ENCODE measurements around the gene PIK3C2A. TPM values are rescaled to one million over a fixed set of nuclear protein-coding genes. Genes with fewer than 3 reads are reported as not detected.

Gene PIK3C2A
- total and polyA plus RNA-seq, 2 donors from 2014 or later: 9.8 to 107 TPM

GRCh38 chr11:17224727-17225126, 16.9 kb upstream of the PIK3C2A start:
- no peak for FAIRE-seq
- intact Hi-C loops (cut with DNase I): no loop called here
- Histone ChIP-seq H3K4me1 (ENCODE audit: control insufficient read depth in 2 of 3, insufficient read depth in 2 of 3, low read depth in 1 of 3, low read length in 3 of 3) (no peaks in the 10 kb centered on the region), H3K9ac (ENCODE audit: low read length in 3 of 3) (no peak overlapping the region), H3K36me3 (ENCODE audit: control insufficient read depth in 2 of 3, insufficient read depth in 3 of 3, low read length in 3 of 3) (no peaks in the 10 kb centered on the region), H3K27ac (ENCODE audit: low read depth in 2 of 2, low read length in 2 of 2) (no peak overlapping the region), H3K9me3 (ENCODE audit: control insufficient read depth in 2 of 3, insufficient read depth in 1 of 3, low read length in 3 of 3) (no peaks in the 10 kb centered on the region), H3K27me3 (ENCODE audit: control insufficient read depth, insufficient read depth, low read length) (no peaks in the 10 kb centered on the region), H3K4me3 (ENCODE audit: low read length in 3 of 3) (no peak overlapping the region)
- no peak for DNase-seq
- no peak for TF ChIP-seq CTCF (IDR thresholded peaks at IDR 0.05; ENCODE audit: borderline replicate concordance, extremely low read depth, insufficient read depth)

- Histone ChIP-seq H3K9me3 (ENCODE audit: control insufficient read depth in 2 of 3, insufficient read depth in 1 of 3, low read length in 3 of 3) (no peaks in the 10 kb centered on the region), H3K36me3 (ENCODE audit: control insufficient read depth in 2 of 3, insufficient read depth in 3 of 3, low read length in 3 of 3) (no peaks in the 10 kb centered on the region), H3K4me1 (ENCODE audit: control insufficient read depth in 2 of 3, insufficient read depth in 2 of 3, low read depth in 1 of 3, low read length in 3 of 3) (peaks cover 0 to 3% (median 0%) of the 10 kb centered on the region in 3 donors), H3K27ac (ENCODE audit: low read depth in 2 of 2, low read length in 2 of 2) (no peak overlapping the region), H3K27me3 (ENCODE audit: control insufficient read depth, insufficient read depth, low read length) (no peaks in the 10 kb centered on the region), H3K9ac (ENCODE audit: low read length in 3 of 3) (no peak overlapping the region), H3K4me3 (ENCODE audit: low read length in 3 of 3) (no peak overlapping the region)
- FAIRE-seq (no peak), DNase-seq (no peak)
- intact Hi-C loops (cut with DNase I): no loop called here
- TF ChIP-seq CTCF (IDR thresholded peaks at IDR 0.05; ENCODE audit: borderline replicate concordance, extremely low read depth, insufficient read depth): no peak
Measured at GRCh38 chr11:17221968-17222367, 14.2 kb upstream of the PIK3C2A start.

GRCh38 chr11:17219016-17219415, 11.2 kb upstream of the PIK3C2A start:
- FAIRE-seq: no peak
- TF ChIP-seq CTCF (IDR thresholded peaks at IDR 0.05; ENCODE audit: borderline replicate concordance, extremely low read depth, insufficient read depth): no peak
- intact Hi-C loops (cut with DNase I): no loop called here

GRCh38 chr11:17218403-17218802, 10.6 kb upstream of the PIK3C2A start:
- FAIRE-seq (no peak), DNase-seq (no peak)
- TF ChIP-seq CTCF (IDR thresholded peaks at IDR 0.05; ENCODE audit: borderline replicate concordance, extremely low read depth, insufficient read depth): no peak
- intact Hi-C loops (cut with DNase I): no loop called here
- H3K27me3 ChIP-seq (ENCODE audit: control insufficient read depth, insufficient read depth, low read length): no peaks in the 10 kb centered on the region
- peaks cover 0 to 3% (median 0%) of the 10 kb centered on the region in 3 donors for H3K4me1 ChIP-seq (ENCODE audit: control insufficient read depth in 2 of 3, insufficient read depth in 2 of 3, low read depth in 1 of 3, low read length in 3 of 3)
- H3K27ac ChIP-seq (ENCODE audit: low read depth in 2 of 2, low read length in 2 of 2): no peak overlapping the region
- peaks cover 0 to 5% (median 2%) of the 10 kb centered on the region in 3 donors for H3K9me3 ChIP-seq (ENCODE audit: control insufficient read depth in 2 of 3, insufficient read depth in 1 of 3, low read length in 3 of 3)
- no peak overlapping the region for H3K9ac ChIP-seq (ENCODE audit: low read length in 3 of 3)
- H3K36me3 ChIP-seq (ENCODE audit: control insufficient read depth in 2 of 3, insufficient read depth in 3 of 3, low read length in 3 of 3): no peaks in the 10 kb centered on the region
- H3K4me3 ChIP-seq (ENCODE audit: low read length in 3 of 3): no peak overlapping the region

More at GRCh38 chr11:17219016-17219415, 11.2 kb upstream of the PIK3C2A start:
- no peak overlapping the region for H3K9ac ChIP-seq (ENCODE audit: low read length in 3 of 3)
- H3K36me3 ChIP-seq (ENCODE audit: control insufficient read depth in 2 of 3, insufficient read depth in 3 of 3, low read length in 3 of 3): no peaks in the 10 kb centered on the region
- no peaks in the 10 kb centered on the region for H3K27me3 ChIP-seq (ENCODE audit: control insufficient read depth, insufficient read depth, low read length)
- no peak overlapping the region for H3K4me3 ChIP-seq (ENCODE audit: low read length in 3 of 3)
- H3K27ac ChIP-seq (ENCODE audit: low read depth in 2 of 2, low read length in 2 of 2): no peak overlapping the region
- DNase-seq: no peak
- peaks cover 0 to 5% (median 2%) of the 10 kb centered on the region in 3 donors for H3K9me3 ChIP-seq (ENCODE audit: control insufficient read depth in 2 of 3, insufficient read depth in 1 of 3, low read length in 3 of 3)
- peaks cover 0 to 3% (median 0%) of the 10 kb centered on the region in 3 donors for H3K4me1 ChIP-seq (ENCODE audit: control insufficient read depth in 2 of 3, insufficient read depth in 2 of 3, low read depth in 1 of 3, low read length in 3 of 3)

Measured in kidney (tissue), 14 donors.